Measurements from ENCODE around the gene TECTB.
"Not testable (repeated sequence)": the region's sequence is repeated elsewhere in the genome, so short reads cannot be mapped to it uniquely, and the experiment has no call there.

The TECTB gene

GRCh38 chr10:112283100-112283499, at the start of gene TECTB:
Gene TECTB (plus strand): TSS chr10:112283400. CDS start chr10:112283735, 335 bp downstream.
- no peak for DNase-seq

- no peak for DNase-seq
Observed at GRCh38 chr10:112235141-112235540, 48.1 kb upstream of the TECTB start.

- DNase-seq = no peak
Observed at GRCh38 chr10:112235920-112236319, 47.3 kb upstream of the TECTB start.

- no peak for DNase-seq
Observed at GRCh38 chr10:112236486-112236885, 46.7 kb upstream of the TECTB start.

GRCh38 chr10:112239347-112239746, 43.9 kb upstream of the TECTB start:
- no peak for DNase-seq

DNA sequence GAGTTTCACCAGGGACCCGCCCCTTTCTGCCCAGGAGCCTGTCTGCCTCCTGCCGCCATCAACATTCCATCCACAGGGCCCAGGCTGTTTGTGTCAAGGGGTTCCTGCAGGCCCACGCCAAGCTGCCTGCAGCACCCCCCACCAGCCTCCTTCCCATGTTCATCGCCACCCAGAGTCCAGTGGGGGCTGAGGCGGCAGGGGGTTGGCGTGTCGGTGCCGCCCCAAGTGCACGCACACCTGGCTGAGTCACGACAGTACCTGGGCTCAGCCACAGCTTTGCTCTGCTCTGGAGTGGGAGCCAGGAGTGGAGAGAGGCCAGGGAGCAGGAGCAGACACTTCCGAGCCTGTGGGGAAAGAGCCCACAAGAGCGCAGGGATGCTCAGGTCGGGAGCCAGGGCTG, 42.8 kb upstream of the TECTB start:
- no peak for DNase-seq

DNA sequence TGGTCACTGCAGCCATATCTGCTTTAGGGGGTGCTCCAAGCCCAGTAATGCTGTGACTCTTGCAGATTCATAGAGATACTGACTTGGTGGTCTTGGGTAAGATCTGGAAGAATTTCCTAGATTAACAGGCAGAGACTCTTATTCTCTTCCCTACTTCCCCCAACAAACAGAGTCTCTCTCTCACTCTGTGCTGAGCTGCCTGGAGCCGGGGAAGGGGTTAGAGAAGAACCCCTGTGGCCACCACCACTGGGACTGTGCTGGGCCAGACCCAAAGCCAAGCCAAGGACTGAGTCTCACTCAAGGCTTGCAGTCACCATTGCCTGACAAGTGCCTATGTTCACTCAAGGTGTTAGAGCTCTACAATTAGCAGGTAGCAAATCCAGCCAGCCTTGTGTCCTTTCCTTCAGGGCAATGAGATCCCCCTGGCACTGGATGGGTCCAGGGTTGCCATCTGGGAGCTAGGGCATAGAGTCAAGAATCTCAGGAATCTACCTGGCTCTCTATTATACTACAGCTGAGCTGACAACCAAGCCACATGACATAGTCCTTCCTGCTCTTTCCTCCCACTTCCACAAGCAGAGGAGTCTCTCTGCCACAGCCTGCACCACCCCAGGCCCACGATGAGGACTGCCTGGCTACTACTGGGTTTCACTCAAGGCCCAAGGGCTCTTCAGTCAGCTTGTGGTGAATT, 41.4 kb upstream of the TECTB start:
- no peak for DNase-seq

DNA sequence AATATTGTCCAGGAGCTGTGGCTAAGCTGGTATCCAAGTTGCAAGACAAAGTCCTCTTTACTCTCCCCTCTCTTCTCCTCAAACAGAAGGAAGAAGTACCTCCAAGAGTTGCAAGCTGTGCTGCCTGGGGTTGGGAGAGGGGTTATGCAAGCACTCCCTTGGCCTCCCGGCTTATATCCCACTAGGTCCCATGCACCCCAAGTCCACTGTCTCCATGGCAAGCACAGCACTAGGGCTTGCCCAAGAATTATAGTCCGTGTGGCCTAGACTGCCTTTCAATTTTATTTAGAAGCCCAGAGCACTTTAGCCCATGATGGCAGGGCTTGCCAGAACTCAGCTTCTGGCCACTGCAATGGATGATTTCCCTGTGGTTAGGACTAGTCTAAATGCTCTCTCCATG, 40.4 kb upstream of the TECTB start:
- DNase-seq = no peak

DNA sequence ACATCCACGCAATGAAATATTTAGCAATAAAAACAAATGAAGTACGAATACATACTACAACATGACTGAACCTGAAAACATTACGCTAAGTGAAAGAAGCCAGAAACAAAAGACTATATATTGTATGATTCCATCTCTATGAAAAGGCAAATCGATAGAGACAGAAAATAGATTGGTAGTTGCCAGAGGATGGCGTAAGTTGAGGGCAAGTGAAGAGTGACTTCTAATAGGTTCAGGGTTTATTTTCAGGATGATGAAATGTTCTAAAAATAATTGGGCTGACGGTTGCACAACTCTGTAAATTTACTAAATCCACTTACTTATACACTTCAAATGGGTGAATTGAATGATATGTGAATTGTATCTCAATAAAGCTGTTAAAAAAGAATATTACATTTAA, 39.5 kb upstream of the TECTB start:
- no peak for DNase-seq

- no peak for DNase-seq
Observed at GRCh38 chr10:112244197-112244596, 39.0 kb upstream of the TECTB start.

DNA sequence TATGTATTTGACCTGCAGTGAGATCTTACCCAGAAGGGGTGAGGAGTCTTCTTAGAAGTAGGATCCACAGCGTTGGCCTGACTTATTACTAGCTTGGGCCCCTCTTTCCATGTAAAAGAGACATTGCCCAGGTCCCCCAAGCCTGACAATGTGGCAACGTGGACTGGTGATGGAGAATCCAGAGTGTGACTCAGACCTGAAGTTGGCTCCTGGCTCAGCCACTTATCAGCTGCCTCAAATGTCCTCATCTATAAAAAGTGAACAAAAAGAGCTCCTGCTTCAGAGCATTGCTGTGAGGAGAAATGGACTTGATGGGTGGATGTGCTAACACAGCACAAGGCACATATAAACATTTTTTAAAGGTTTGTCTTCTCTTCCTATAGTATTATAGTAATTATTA, 35.4 kb upstream of the TECTB start:
- no peak for DNase-seq

GRCh38 chr10:112248584-112249295, 34.5 kb upstream of the TECTB start:
- no peak for DNase-seq

DNA sequence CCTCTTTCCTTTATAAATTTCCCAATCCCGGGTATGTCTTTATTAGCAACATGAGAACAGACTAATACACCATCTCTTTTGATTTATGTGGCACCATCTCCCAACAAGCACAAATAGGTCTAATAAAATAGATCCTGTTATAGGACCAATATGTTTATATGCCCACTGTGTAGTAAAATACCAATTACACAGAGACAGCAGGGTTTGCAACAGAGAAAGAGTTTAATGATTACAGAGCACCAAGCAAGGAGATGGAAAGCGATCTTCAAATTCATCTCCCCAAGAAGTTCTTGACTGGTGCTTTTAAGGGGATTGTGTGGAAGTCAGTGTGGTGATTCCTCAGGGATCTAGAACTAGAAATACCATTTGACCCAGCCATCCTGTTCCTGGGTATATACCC, 33.5 kb upstream of the TECTB start:
- DNase-seq = no peak

DNA sequence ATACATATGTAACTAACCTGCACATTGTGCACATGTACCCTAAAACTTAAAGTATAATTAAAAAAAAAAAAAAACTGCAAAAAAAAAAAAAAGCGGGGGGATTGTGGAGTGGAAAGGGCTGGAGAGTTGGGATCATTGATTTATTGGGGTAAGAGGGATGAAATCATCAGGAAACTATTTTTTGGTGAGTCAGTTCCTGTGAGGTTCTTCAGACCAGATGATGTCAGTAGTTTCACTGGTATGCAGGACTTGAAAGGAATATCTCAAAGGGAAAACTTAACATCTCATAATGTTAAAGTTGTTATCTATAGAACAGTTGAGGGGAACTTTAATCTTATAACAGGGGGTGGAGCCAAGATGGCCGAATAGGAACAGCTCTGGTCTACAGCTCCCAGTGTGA, 32.6 kb upstream of the TECTB start:
- DNase-seq = no peak

- not testable (repeated sequence) for DNase-seq
Observed at GRCh38 chr10:112251238-112251637, 32.0 kb upstream of the TECTB start.

GRCh38 chr10:112258407-112258806, 24.8 kb upstream of the TECTB start:
- no peak for DNase-seq

DNA sequence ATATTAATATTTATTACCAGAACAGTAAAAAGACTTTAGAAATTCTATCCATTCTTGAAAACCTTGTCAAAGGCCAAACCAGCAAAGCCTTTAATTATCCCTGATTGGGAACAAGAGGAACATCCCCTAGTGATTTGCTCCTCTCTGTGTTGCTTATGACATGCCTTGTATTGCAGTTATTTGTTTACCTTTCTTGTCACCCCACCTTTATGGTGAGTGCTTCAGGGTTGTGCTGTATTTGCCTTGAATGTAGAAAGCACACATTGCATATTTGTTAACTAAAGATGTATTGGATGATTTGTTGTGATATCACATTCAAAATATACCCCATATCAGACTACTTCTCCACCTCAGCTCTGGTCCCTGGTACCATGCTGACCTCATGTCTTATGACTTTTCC, 23.5 kb upstream of the TECTB start:
- no peak for DNase-seq

DNA sequence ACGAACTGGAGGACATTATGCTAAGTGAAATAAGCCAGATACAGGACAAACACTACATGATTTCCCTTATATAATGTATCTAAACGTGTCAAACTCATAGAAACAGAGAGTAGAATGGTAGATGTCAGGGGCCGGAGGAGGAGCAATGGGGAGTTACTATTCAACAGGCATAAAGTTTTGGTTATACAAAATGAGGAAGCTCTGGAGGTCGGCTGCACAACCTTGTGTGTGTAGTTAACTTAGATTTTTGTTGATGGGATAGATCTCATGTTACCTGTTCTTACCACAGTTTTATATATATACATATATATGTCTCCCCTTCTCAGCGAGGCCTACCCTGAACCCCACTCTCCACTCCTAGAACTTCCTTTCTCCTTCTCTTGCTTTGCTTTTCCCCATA, 22.4 kb upstream of the TECTB start:
- DNase-seq = no peak

DNA sequence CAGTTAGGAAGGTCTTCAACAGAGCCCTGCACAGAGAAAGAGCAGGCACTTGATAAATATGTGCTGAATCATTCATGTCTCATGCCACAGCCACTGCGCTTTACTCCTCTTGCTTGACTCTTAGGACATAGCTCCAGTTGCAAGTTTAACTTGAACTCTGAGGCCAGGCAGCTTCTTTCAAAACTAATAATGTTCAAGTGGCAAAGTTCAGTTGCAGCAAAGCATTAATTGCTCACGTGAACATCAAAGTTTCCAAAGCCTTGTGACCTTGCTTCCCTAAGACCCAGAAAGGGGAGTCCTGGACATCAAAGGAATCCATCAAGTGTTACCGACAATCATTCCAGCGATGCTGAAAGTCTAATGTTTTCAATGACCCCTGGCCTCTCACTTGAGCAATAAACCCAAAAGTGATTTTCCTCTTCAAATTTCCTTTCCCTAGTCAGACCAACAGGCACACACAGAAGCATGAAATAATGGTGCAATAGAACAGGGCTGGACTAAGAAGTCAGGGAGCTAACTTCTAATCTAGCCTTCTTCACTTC, 21.8 kb upstream of the TECTB start:
- no peak for DNase-seq

DNA sequence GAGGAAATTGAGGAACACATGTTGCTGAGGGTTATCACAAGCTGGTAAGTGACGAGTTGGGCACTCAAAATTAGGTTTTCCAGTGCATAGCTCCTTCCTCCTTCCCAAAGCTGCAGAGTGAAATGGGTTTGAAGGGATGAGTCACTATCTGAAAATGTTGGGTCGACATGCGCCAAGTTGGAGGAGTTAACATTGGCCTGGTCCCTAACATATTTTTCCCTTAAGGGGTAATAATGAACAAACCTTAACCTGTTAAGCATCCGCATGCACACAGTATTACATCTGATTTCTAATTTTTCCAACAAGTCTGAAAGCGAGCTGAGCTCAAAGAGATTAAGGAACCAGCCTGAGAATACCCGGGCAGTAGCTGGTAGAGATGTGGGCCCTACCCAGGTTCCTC, 20.7 kb upstream of the TECTB start:
- no peak for DNase-seq

DNA sequence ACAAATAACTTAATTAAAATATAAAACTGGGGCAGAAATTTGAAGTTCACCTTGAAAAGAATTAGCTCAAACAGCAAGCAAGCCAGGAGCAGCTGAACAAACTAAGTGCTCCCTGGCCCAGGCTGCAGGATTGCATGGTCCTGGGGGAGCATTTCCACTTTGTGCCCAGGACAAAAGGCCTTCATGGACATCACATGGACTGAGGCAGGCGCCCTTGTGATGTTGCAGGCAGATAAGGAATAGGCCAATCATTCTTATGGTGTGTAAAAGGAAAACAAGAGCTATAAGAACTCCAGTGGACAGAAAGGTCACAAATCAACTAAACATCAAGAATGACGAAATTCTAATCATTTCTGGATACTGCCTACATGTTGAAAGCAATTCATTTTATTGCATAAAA, 17.5 kb upstream of the TECTB start:
- DNase-seq = no peak

GRCh38 chr10:112269266-112269665, 13.9 kb upstream of the TECTB start:
- no peak for DNase-seq

GRCh38 chr10:112271982-112272381, 11.2 kb upstream of the TECTB start:
- no peak for DNase-seq

DNA sequence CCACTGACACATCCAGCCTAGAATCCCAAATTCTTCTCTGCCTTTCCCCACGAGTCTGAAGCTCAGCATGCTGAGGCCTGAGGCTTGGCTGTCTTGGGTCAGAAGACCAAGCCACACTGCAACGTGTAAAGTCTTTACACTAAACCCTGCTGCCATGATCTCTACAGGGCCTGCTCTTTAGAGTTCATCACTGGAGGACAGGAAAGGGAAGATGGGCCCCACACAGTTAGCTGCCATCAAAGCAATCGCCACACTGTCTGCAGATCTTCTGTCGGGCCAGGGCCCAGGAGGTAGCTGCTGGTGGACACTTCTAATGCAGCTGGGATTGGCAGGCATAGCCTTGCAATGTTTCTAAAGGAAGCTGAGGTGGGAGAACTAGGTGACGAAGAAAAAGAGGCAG, 8.4 kb upstream of the TECTB start:
- DNase-seq = no peak
